Measurements from ENCODE around the gene ATG10. TPM values are rescaled to one million over a fixed set of nuclear protein-coding genes. Genes with fewer than 3 reads are reported as not detected.

ATG10 gene
- total RNA-seq, 1 experiment from 2014 or later: 7.6 TPM

DNA sequence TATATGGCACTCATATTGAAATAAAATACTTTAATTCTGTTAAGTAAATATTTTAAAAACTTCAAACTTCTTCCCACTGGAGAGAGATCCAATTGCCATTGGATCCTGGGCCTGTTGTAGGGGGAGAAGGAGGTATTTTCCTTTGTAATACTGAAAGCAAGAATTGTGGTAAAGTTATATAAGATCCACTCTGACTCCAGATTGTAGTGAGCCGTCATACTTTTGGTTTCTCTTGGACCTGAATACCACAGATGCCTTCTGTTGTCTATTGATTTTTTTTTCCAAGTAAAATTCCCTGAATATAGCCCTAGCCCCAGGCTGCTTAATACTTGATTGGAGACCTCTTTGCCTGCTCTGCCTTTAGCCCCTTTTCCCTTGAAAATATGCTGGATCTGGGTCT lies 86.9 kb downstream of the ATG10 start:
- Histone ChIP-seq H3K4me2 (ENCODE audit: insufficient read depth, insufficient read length, low read length) (no peak overlapping the region), H3K56ac (ENCODE audit: insufficient read length, low read depth, low read length) (no peak overlapping the region), H3K4me1 (ENCODE audit: insufficient read depth, low read length) (no peaks in the 10 kb centered on the region; the same call in 1 of the 2 replicates), H3K27ac (ENCODE audit: insufficient read length, low read depth, low read length) (no peak overlapping the region), H2BK120ac (ENCODE audit: low read depth, low read length, poor library complexity, severe bottlenecking) (no peak overlapping the region), H3K14ac (ENCODE audit: insufficient read depth, low read length) (no peak overlapping the region), H3K9ac (ENCODE audit: extremely low read depth, insufficient read length, low read length) (no peak overlapping the region), H4K5ac (ENCODE audit: insufficient read length, low read depth, low read length) (no peak overlapping the region), H2AK5ac (ENCODE audit: insufficient read length, low read length) (no peak overlapping the region), H3K79me2 (ENCODE audit: insufficient read depth, low read length) (no peaks in the 10 kb centered on the region), H3K79me1 (ENCODE audit: insufficient read depth, low read depth, low read length, poor library complexity, severe bottlenecking) (no peaks in the 10 kb centered on the region), H3K27me3 (ENCODE audit: insufficient read depth, low read length) (no peaks in the 10 kb centered on the region), H3K9me3 (ENCODE audit: control insufficient read depth, low read depth, low read length) (no peaks in the 10 kb centered on the region), H2BK20ac (ENCODE audit: low read depth, low read length, poor library complexity, severe bottlenecking) (no peak overlapping the region), H3K23ac (ENCODE audit: insufficient read length, low read depth, low read length) (no peak overlapping the region), H3K18ac (ENCODE audit: insufficient read length, low read depth, low read length) (no peak overlapping the region), H4K20me1 (ENCODE audit: control insufficient read depth, insufficient read depth, insufficient read length) (no peaks in the 10 kb centered on the region), H2BK5ac (ENCODE audit: insufficient read length, low read length) (no peak overlapping the region), H3K4ac (ENCODE audit: low read depth, low read length) (no peak overlapping the region), H2AFZ (ENCODE audit: low read length) (no peak overlapping the region), H2BK15ac (ENCODE audit: low read depth, low read length) (no peak overlapping the region), H4K8ac (replicated peaks; ENCODE audit: insufficient read length, low read depth, low read length) (no peak overlapping the region), H4K91ac (ENCODE audit: insufficient read length, low read depth, low read length) (no peak overlapping the region), H3K23me2 (ENCODE audit: insufficient read length, low read depth, low read length, poor library complexity, severe bottlenecking) (no peaks in the 10 kb centered on the region), H3T11ph (ENCODE audit: low read length) (no peak overlapping the region), H2BK12ac (ENCODE audit: insufficient read length, low read depth, low read length) (no peak overlapping the region)
- H3K9me3 Mint-ChIP-seq: no peaks in the 10 kb centered on the region
- no peak for DNase-seq
- H3K36me3 Mint-ChIP-seq (ENCODE audit: insufficient read depth in 1 of 3, low read depth in 3 of 3): no peaks in the 10 kb centered on the region
- TF ChIP-seq, protein P1, sequence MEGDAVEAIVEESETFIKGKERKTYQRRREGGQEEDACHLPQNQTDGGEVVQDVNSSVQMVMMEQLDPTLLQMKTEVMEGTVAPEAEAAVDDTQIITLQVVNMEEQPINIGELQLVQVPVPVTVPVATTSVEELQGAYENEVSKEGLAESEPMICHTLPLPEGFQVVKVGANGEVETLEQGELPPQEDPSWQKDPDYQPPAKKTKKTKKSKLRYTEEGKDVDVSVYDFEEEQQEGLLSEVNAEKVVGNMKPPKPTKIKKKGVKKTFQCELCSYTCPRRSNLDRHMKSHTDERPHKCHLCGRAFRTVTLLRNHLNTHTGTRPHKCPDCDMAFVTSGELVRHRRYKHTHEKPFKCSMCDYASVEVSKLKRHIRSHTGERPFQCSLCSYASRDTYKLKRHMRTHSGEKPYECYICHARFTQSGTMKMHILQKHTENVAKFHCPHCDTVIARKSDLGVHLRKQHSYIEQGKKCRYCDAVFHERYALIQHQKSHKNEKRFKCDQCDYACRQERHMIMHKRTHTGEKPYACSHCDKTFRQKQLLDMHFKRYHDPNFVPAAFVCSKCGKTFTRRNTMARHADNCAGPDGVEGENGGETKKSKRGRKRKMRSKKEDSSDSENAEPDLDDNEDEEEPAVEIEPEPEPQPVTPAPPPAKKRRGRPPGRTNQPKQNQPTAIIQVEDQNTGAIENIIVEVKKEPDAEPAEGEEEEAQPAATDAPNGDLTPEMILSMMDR (conservative IDR thresholded peaks at IDR 0.05): no peak
- no CpG with 5 or more reads among the region's 1 CpG for WGBS (ENCODE audit: extremely low coverage, insufficient read length, low lambda C conversion rate)
- no peak overlapping the region for H3K4me3 Mint-ChIP-seq
- peaks cover 6 to 7% of the 10 kb centered on the region in 2 experiments; a peak in 3 of 4 replicates for H3K4me1 Mint-ChIP-seq
- peak overlapping the region in 1 of 3 experiments; percentile 40; a peak in 1 of 7 replicates for H3K27ac Mint-ChIP-seq
- H3K27me3 Mint-ChIP-seq (ENCODE audit: low read depth): no peaks in the 10 kb centered on the region

Measured in H9 (cell line).